Measurements from ENCODE around the gene SLC7A8.
"Not testable (repeated sequence)": the region's sequence is repeated elsewhere in the genome, so short reads cannot be mapped to it uniquely, and the experiment has no call there.

SLC7A8 gene

GRCh38 chr14:23112359-23113178, 70.9 kb downstream of the SLC7A8 start:
- no peak for DNase-seq

GRCh38 chr14:23110579-23111365, 72.7 kb downstream of the SLC7A8 start:
- no peak for DNase-seq

GRCh38 chr14:23109769-23110168, 73.7 kb downstream of the SLC7A8 start:
- no peak for DNase-seq

GRCh38 chr14:23108169-23108568, 75.3 kb downstream of the SLC7A8 start:
- DNase-seq = not testable (repeated sequence)

- not testable (repeated sequence) for DNase-seq
Observed at GRCh38 chr14:23107620-23108019, 75.8 kb downstream of the SLC7A8 start.

GRCh38 chr14:23106747-23107045, 76.8 kb downstream of the SLC7A8 start:
- DNase-seq = no peak

GRCh38 chr14:23105348-23105824, 78.1 kb downstream of the SLC7A8 start:
- DNase-seq = no peak

- no peak for DNase-seq
Observed at GRCh38 chr14:23104591-23105347, 78.7 kb downstream of the SLC7A8 start, which contains the start of gene CIROP. CIROP (minus strand) TSS chr14:23104989; CDS start chr14:23104920, 69 bp downstream.

- DNase-seq = no peak
Observed at GRCh38 chr14:23104070-23104590, 79.3 kb downstream of the SLC7A8 start.

- DNase-seq = no peak
Observed at GRCh38 chr14:23103581-23103980, 79.9 kb downstream of the SLC7A8 start.

GRCh38 chr14:23102801-23103200, 80.7 kb downstream of the SLC7A8 start:
- no peak for DNase-seq

GRCh38 chr14:23101986-23102625, 81.4 kb downstream of the SLC7A8 start:
- no peak for DNase-seq

GRCh38 chr14:23101213-23101970, 82.1 kb downstream of the SLC7A8 start:
- DNase-seq = no peak

GRCh38 chr14:23099212-23099861, 84.1 kb downstream of the SLC7A8 start:
- no peak for DNase-seq

GRCh38 chr14:23097786-23098185, 85.7 kb downstream of the SLC7A8 start:
- no peak for DNase-seq

- peak; percentile 100 for DNase-seq
Observed at GRCh38 chr14:23095196-23096108, 88.0 kb downstream of the SLC7A8 start, which contains the start of gene C14orf119. C14orf119 (plus strand) TSS chr14:23095505; CDS start chr14:23097659, 2,154 bp downstream.

- DNase-seq = peak; percentile 90
Observed at GRCh38 chr14:23094666-23095195, 88.7 kb downstream of the SLC7A8 start, which contains the start of gene ACIN1. ACIN1 (minus strand) TSS chr14:23095136; CDS start chr14:23095112, 24 bp downstream.

- DNase-seq = no peak
Observed at GRCh38 chr14:23093991-23094665, 89.3 kb downstream of the SLC7A8 start.

- no peak for DNase-seq
Observed at GRCh38 chr14:23093526-23093925, 89.9 kb downstream of the SLC7A8 start.
